OCI-LY7 (cell line): ENCODE measurements around the gene ICAM5. TPM values are rescaled to one million over a fixed set of nuclear protein-coding genes. Genes with fewer than 3 reads are reported as not detected.
"Not testable (repeated sequence)": the region's sequence is repeated elsewhere in the genome, so short reads cannot be mapped to it uniquely, and the experiment has no call there.

Experiments used
- BruUV-seq: library from RNA; stranded (reverse); fragments of 400-500 nt; replicated peaks from 2 replicates; lab custom pipeline; 2021; lab: Mats Ljungman, UMichigan
- CTCF ChIA-PET: fragments of 300-600 bp; sonication (Branson Sonifier 250); formaldehyde crosslinking; loops from one replicate; lab custom pipeline; 2022; ENCODE audit warnings: antibody characterized with exemption; ENCODE audit not compliant: unreplicated experiment; lab: Charles Lee
- POLR2A ChIA-PET: fragments of 300-600 bp; sonication (Branson Sonifier 250); formaldehyde crosslinking; loops from one replicate; lab custom pipeline; 2022; ENCODE audit warnings: antibody characterized with exemption; lab: Charles Lee
- DNase-seq: peaks from one replicate; pipeline ENCODE4 v3.0.0-alpha.2; 2015; ENCODE audit warnings: low spot score
- H2AFZ ChIP-seq: fragments of 200-600 bp; sonication (generic), shearing (Covaris generic); 2 replicates; pipeline ENCODE4 v1.6.1; 2014; ENCODE audit warnings: mild to moderate bottlenecking, antibody characterized with exemption, low read length, moderate library complexity
- H3K27ac ChIP-seq: fragments of 200-600 bp; sonication (generic); 2 replicates; pipeline ENCODE4 v1.5.1; 2014; ENCODE audit warnings: mixed run types, low read depth, mild to moderate bottlenecking, moderate library complexity, low read length, inconsistent platforms; ENCODE audit not compliant: poor library complexity, severe bottlenecking
- H3K36me3 ChIP-seq: fragments of 200-600 bp; sonication (generic); 2 replicates; pipeline ENCODE4 v1.6.1; 2014; ENCODE audit warnings: mild to moderate bottlenecking, antibody characterized with exemption, low read length, moderate library complexity, mixed read lengths; ENCODE audit not compliant: insufficient read depth
- H3K4me1 ChIP-seq: fragments of 200-600 bp; sonication (generic); 2 replicates; pipeline ENCODE4 v1.5.1; 2014; ENCODE audit warnings: mild to moderate bottlenecking, low read length; ENCODE audit not compliant: insufficient read depth, poor library complexity, severe bottlenecking
- H3K4me2 ChIP-seq: fragments of 200-600 bp; sonication (generic); 2 replicates; pipeline ENCODE4 v1.6.1; 2014; ENCODE audit warnings: mild to moderate bottlenecking, low read length
- H3K4me3 ChIP-seq: fragments of 200-600 bp; sonication (generic); 2 replicates; pipeline ENCODE4 v1.5.1; 2014; ENCODE audit warnings: mild to moderate bottlenecking, low read depth, low read length; ENCODE audit not compliant: poor library complexity, severe bottlenecking
- H3K79me2 ChIP-seq: fragments of 200-600 bp; sonication (generic); 2 replicates; pipeline ENCODE4 v1.6.1; 2016; ENCODE audit warnings: low read depth, mild to moderate bottlenecking, low read length, moderate library complexity, mixed read lengths; ENCODE audit not compliant: insufficient read depth
- H3K9me2 ChIP-seq: fragments of 200-600 bp; sonication (generic); 2 replicates; pipeline ENCODE4 v1.6.1; 2016; ENCODE audit warnings: mild to moderate bottlenecking, low read length, mixed read lengths; ENCODE audit not compliant: insufficient read depth
- H3K9me3 ChIP-seq: fragments of 200-600 bp; sonication (generic); 2 replicates; pipeline ENCODE4 v1.6.1; 2014; ENCODE audit warnings: mild to moderate bottlenecking, mixed run types, low read length, mixed read lengths
- H4K20me1 ChIP-seq: fragments of 200-600 bp; sonication (generic); 2 replicates; pipeline ENCODE4 v1.6.1; 2014; ENCODE audit warnings: mild to moderate bottlenecking, antibody characterized with exemption, low read length, moderate library complexity, mixed read lengths; ENCODE audit not compliant: insufficient read depth
- EZH2phosphoT487 ChIP-seq: fragments of 200-600 bp; sonication (generic); IDR thresholded peaks from 2 replicates; pipeline ENCODE4 v1.6.1; 2018; ENCODE audit warnings: low read depth, borderline replicate concordance, mild to moderate bottlenecking, mixed run types, antibody characterized with exemption, low read length, moderate library complexity, mixed read lengths
- intact Hi-C: fragments of 100-400 bp; cut with micrococcal nuclease; formaldehyde crosslinking; loops from one replicate; pipeline ENCODE4 v1.10.0; 2022; ENCODE audit not compliant: unreplicated experiment
- total RNA-seq, 2 experiments: library from RNA; depleted of rRNA in 1 of 2; stranded (reverse); fragments of >200 nt in 1 of 2; shearing (Covaris generic) in 1 of 2; gene quantifications; 2 replicates each; pipeline ENCODE4 v1.2.3, GENCODE V29; 2014 to 2022
- TF ChIP-seq, protein P1 (sequence below): fragments of 200-600 bp; sonication (generic); conservative IDR thresholded peaks from 2 replicates; pipeline ENCODE4 v1.5.1; 2014; ENCODE audit warnings: mild to moderate bottlenecking, antibody characterized with exemption, low read length, moderate library complexity, mixed read lengths

The ICAM5 gene
- total RNA-seq, 2 experiments from 2014 or later: 6.4 to 10.8 TPM

- H2AFZ ChIP-seq: no peak overlapping the region
- H3K4me1 ChIP-seq: peaks cover 50% of the 10 kb centered on the region
- CTCF ChIA-PET: no interaction called here
- BruUV-seq: no TSS peak
- DNase-seq: no peak
- H3K9me2 ChIP-seq: no peaks in the 10 kb centered on the region
- POLR2A ChIA-PET: no interaction called here
- peak overlapping the region; percentile 76 for H3K4me2 ChIP-seq
- TF ChIP-seq, protein P1, sequence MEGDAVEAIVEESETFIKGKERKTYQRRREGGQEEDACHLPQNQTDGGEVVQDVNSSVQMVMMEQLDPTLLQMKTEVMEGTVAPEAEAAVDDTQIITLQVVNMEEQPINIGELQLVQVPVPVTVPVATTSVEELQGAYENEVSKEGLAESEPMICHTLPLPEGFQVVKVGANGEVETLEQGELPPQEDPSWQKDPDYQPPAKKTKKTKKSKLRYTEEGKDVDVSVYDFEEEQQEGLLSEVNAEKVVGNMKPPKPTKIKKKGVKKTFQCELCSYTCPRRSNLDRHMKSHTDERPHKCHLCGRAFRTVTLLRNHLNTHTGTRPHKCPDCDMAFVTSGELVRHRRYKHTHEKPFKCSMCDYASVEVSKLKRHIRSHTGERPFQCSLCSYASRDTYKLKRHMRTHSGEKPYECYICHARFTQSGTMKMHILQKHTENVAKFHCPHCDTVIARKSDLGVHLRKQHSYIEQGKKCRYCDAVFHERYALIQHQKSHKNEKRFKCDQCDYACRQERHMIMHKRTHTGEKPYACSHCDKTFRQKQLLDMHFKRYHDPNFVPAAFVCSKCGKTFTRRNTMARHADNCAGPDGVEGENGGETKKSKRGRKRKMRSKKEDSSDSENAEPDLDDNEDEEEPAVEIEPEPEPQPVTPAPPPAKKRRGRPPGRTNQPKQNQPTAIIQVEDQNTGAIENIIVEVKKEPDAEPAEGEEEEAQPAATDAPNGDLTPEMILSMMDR: no peak
- TF ChIP-seq EZH2phosphoT487: no peak
- H3K79me2 ChIP-seq: peaks cover 25% of the 10 kb centered on the region
- H3K27ac ChIP-seq: no peak overlapping the region
- H4K20me1 ChIP-seq: peaks cover 8% of the 10 kb centered on the region
- peaks cover 20% of the 10 kb centered on the region for H3K36me3 ChIP-seq
- intact Hi-C loops: loop anchor here (10.0 kb wide), 1 partner anchor 229 kb away; the partner anchor contains the start of genes CDKN2D and KRI1
- no peak overlapping the region for H3K4me3 ChIP-seq
- H3K9me3 ChIP-seq: no peaks in the 10 kb centered on the region
Observed at GRCh38 chr19:10335352-10335985, 45.7 kb downstream of the ICAM5 start.

DNA sequence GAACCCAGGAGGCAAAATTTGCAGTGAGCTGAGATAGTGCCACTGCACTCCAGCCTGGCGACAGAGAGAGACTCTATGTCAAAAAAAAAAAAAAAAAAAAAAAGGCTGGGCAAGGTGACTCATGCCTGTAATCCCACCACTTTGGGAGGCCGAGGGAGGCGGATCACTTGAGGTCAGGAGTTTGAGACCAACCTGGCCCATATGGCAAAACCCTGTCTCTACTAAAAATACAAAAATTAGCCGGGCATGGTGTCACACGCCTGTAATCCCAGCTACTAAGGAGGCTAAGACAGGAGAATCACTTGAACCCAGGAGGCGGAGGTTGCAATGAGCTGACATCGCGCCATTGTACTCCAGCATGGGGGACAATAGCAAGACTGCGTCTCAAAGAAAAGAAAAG, 47.0 kb downstream of the ICAM5 start:
- H3K4me2 ChIP-seq, BruUV-seq, H3K27ac ChIP-seq, H3K4me3 ChIP-seq, H2AFZ ChIP-seq, H3K9me2 ChIP-seq, DNase-seq, H3K9me3 ChIP-seq, CTCF ChIA-PET, H4K20me1 ChIP-seq: not testable (repeated sequence)
- POLR2A ChIA-PET: interaction anchor here (0.6 kb wide), 2 partner anchors 53 to 333 kb away, joined by 5 to 6 read pairs; no protein-coding TSS in a partner anchor
- peaks cover 15% of the 10 kb centered on the region for H3K79me2 ChIP-seq
- peaks cover 46% of the 10 kb centered on the region for H3K4me1 ChIP-seq
- intact Hi-C loops: loop anchor here (10.0 kb wide), 1 partner anchor 228 kb away; the partner anchor contains the start of genes CDKN2D and KRI1
- H3K36me3 ChIP-seq: peaks cover 10% of the 10 kb centered on the region

GRCh38 chr19:10338940-10339339, 49.2 kb downstream of the ICAM5 start:
- peaks cover 39% of the 10 kb centered on the region for H3K4me1 ChIP-seq
- H3K4me2 ChIP-seq: peak overlapping the region; percentile 82
- H3K36me3 ChIP-seq: no peaks in the 10 kb centered on the region
- no peaks in the 10 kb centered on the region for H4K20me1 ChIP-seq
- no peaks in the 10 kb centered on the region for H3K9me2 ChIP-seq
- peak overlapping the region; percentile 92; the same call in 1 of the 2 replicates for H2AFZ ChIP-seq
- no peak for DNase-seq
- peak overlapping the region; percentile 70 for H3K4me3 ChIP-seq
- BruUV-seq: TSS peak; percentile 77
- ChIA-PET POLR2A (no interaction called here), CTCF (interaction anchor here (0.6 kb wide), 1 partner anchor 34 kb away, joined by 6 read pairs; no protein-coding TSS in a partner anchor)
- TF ChIP-seq EZH2phosphoT487: no peak
- TF ChIP-seq, protein P1: no peak
- H3K9me3 ChIP-seq: no peaks in the 10 kb centered on the region
- intact Hi-C loops: loop anchor here (10.0 kb wide), 1 partner anchor 226 kb away; the partner anchor contains the start of genes CDKN2D and KRI1
- H3K79me2 ChIP-seq: no peaks in the 10 kb centered on the region
- H3K27ac ChIP-seq: peak overlapping the region; percentile 52
